Mucosa of descending colon (tissue), 3 donors: ENCODE measurements around the gene DPP4. TPM values are rescaled to one million over a fixed set of nuclear protein-coding genes. Genes with fewer than 3 reads are reported as not detected.

Experiments
- ATAC-seq: fragments of 200-7000 bp; cut with Tn5 transposase; one replicate; pipeline ENCODE4 v1.9.1; 2020; ENCODE audit warnings: mild to moderate bottlenecking, moderate library complexity
- DNase-seq, 3 donors: peaks; one replicate each; pipeline ENCODE4 v3.0.0-alpha.2; 2020
- H3K36me3 ChIP-seq: fragments of 200-600 bp; one replicate; pipeline ENCODE4 v1.8.0; 2021; ENCODE audit warnings: low read depth, mild to moderate bottlenecking
- H3K4me1 ChIP-seq: fragments of 200-600 bp; one replicate; pipeline ENCODE4 v1.8.0; 2021; ENCODE audit warnings: low read depth, mild to moderate bottlenecking
- H3K4me3 ChIP-seq: fragments of 200-600 bp; one replicate; pipeline ENCODE4 v1.8.0; 2021; ENCODE audit warnings: mild to moderate bottlenecking
- H3K9me3 ChIP-seq: fragments of 200-600 bp; one replicate; pipeline ENCODE4 v1.8.0; 2021; ENCODE audit warnings: mild to moderate bottlenecking
- CTCF ChIP-seq: fragments of 200-600 bp; IDR thresholded peaks from one replicate; pipeline ENCODE4 v1.8.0; 2022; ENCODE audit warnings: antibody characterized with exemption, mild to moderate bottlenecking
- intact Hi-C, 2 donors: fragments of 100-400 bp; cut with DNase I in 1 of 2; cut with micrococcal nuclease in 1 of 2; formaldehyde crosslinking; loops; one replicate each; pipeline versions ENCODE4 v1.11.0 to v1.11.1; 2022; cut with DNase I, micrococcal nuclease
- total RNA-seq, 3 donors: library from RNA; stranded (reverse); fragmentation: NEBNext Ultra II Directional in 2 of 3; extraction: Animal tissue kit (Norgen Biotek cat#: 25700) in 2 of 3; gene quantifications; one replicate each; pipeline versions ENCODE4 v1.2.1 to v1.2.4, GENCODE V29; 2021 to 2023
- donor health status: DM: no; HTN: no; CAD: no; lungs with moderate emphysema.
- donor health status: DM: no; HTN: no; CAD: no.
- donor health status: DM: no; HTN: yes; CAD: no.

The DPP4 gene
- total RNA-seq, 3 donors from 2014 or later = 11.4 to 18.3 (median 12.0) TPM

DNA sequence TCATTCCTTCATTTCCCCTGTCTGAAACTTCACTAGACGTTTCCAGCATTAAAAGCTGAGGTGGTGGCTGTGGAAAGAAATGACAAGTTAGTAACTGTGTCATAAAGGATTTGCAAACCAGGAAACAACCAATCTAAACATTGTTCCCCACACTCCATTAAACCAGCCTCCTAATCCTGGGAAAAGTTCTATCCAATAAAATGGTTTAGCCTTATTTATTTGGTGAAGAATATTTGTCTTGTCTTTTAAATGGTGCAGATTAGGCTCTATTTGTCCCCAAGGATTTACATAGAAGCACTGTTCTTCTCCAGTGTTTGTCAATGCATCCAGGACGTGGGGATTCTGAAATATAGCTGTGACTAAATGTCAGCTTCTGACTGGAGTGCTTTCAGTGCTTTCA lies 10.5 kb upstream of the DPP4 start:
- intact Hi-C loops = no loop called here
- Histone ChIP-seq H3K4me1 (peaks cover 5% of the 10 kb centered on the region), H3K4me3 (no peak overlapping the region), H3K36me3 (no peaks in the 10 kb centered on the region), H3K9me3 (no peaks in the 10 kb centered on the region)
- ATAC-seq = peak; percentile 41
- TF ChIP-seq CTCF = no peak
- DNase-seq = no peak

- TF ChIP-seq CTCF = no peak
- intact Hi-C loops = no loop called here
- H3K36me3 ChIP-seq = no peaks in the 10 kb centered on the region
- peaks cover 5% of the 10 kb centered on the region for H3K4me1 ChIP-seq
- DNase-seq = no peak
- H3K4me3 ChIP-seq = no peak overlapping the region
- peaks cover 9% of the 10 kb centered on the region for H3K9me3 ChIP-seq
- ATAC-seq = no peak
These were observed 8.7 kb upstream of the DPP4 start for GRCh38 chr2:162082681-162083080.

- H3K36me3 ChIP-seq = no peaks in the 10 kb centered on the region
- ATAC-seq = no peak
- intact Hi-C loops = no loop called here
- peaks cover 5% of the 10 kb centered on the region for H3K4me1 ChIP-seq
- no peak for DNase-seq
- TF ChIP-seq CTCF = no peak
- no peak overlapping the region for H3K4me3 ChIP-seq
- H3K9me3 ChIP-seq = peaks cover 9% of the 10 kb centered on the region
These were observed 8.0 kb upstream of the DPP4 start for GRCh38 chr2:162082036-162082435.

DNA sequence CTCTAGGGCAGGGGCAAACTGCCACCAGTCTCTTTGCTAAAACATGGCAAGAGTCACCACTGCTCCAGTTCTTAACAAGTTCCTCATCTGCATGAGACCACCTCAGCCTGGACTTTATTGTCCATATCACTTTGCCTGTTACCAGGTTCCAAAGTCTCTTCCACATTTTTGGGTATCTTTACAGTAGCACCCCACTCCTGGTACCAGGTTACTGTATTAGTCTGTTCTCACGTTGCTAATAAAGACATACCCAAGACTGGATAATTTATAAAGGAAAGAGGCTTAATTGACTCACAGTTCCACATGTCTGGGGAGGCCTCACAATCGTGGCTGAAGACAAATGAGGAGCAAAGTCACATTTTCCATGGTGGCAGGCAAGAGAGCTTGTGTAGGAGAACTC lies 5.5 kb upstream of the DPP4 start:
- ATAC-seq = no peak
- no peaks in the 10 kb centered on the region for H3K36me3 ChIP-seq

GRCh38 chr2:162075689-162076132 lies 1.7 kb upstream of the DPP4 start:
- H3K4me1 ChIP-seq = peaks cover 8% of the 10 kb centered on the region
- intact Hi-C loops = no loop called here
- ATAC-seq = no peak
- TF ChIP-seq CTCF = no peak
- no peak for DNase-seq
- no peak overlapping the region for H3K4me3 ChIP-seq
- no peaks in the 10 kb centered on the region for H3K36me3 ChIP-seq
- peaks cover 9% of the 10 kb centered on the region for H3K9me3 ChIP-seq

More for the DNA sequence above, 5.5 kb upstream of the DPP4 start:
- Histone ChIP-seq H3K4me3 (no peak overlapping the region), H3K4me1 (peaks cover 9% of the 10 kb centered on the region), H3K9me3 (peaks cover 9% of the 10 kb centered on the region)
- intact Hi-C loops = no loop called here
- no peak for DNase-seq
- no peak for TF ChIP-seq CTCF
